Hematopoietic multipotent progenitor cell (in vitro differentiated cells): Measurements from ENCODE around the gene NOXA1. TPM values are rescaled to one million over a fixed set of nuclear protein-coding genes. Genes with fewer than 3 reads are reported as not detected.
A peak's percentile ranks its signal among the peaks of the same experiment; 100 is the strongest.

Source experiments
- DNase-seq, 3 donors: peaks; one replicate each; pipeline ENCODE4 v3.0.0-alpha.2; 2011 to 2015; ENCODE audit warnings: low read depth in 2 of 3, low spot score in 2 of 3
- total RNA-seq: library from RNA; depleted of rRNA; stranded (reverse); fragments of >200 nt; gene quantifications from one replicate; pipeline ENCODE4 v1.2.3, GENCODE V29; 2012

NOXA1 gene
- total RNA-seq, 1 donor, result 4.6 TPM

GRCh38 chr9:137387114-137387890 lies 35.9 kb upstream of the NOXA1 start:
- DNase-seq, result peak in 1 of 3 donors; percentile 34

- no peak for DNase-seq
These were observed 35.2 kb upstream of the NOXA1 start for GRCh38 chr9:137387891-137388560.

GRCh38 chr9:137388589-137389427 lies 34.4 kb upstream of the NOXA1 start:
- no peak for DNase-seq

- DNase-seq, result no peak
These were observed 33.8 kb upstream of the NOXA1 start for GRCh38 chr9:137389428-137389746.

- no peak for DNase-seq
These were observed 32.4 kb upstream of the NOXA1 start for GRCh38 chr9:137390553-137391410.

- no peak for DNase-seq
These were observed 31.8 kb upstream of the NOXA1 start for GRCh38 chr9:137391411-137391754.

GRCh38 chr9:137392232-137393007 lies 30.8 kb upstream of the NOXA1 start:
- DNase-seq, result no peak

GRCh38 chr9:137393176-137394150 lies 29.7 kb upstream of the NOXA1 start:
- DNase-seq, result no peak

- no peak for DNase-seq
These were observed 28.1 kb upstream of the NOXA1 start for GRCh38 chr9:137394866-137395665.

GRCh38 chr9:137395666-137396010 lies 27.6 kb upstream of the NOXA1 start:
- DNase-seq, result no peak

GRCh38 chr9:137396227-137396626 lies 27.0 kb upstream of the NOXA1 start:
- no peak for DNase-seq

- DNase-seq, result no peak
These were observed 26.4 kb upstream of the NOXA1 start for GRCh38 chr9:137396634-137397367.

- DNase-seq, result no peak
These were observed 25.3 kb upstream of the NOXA1 start for GRCh38 chr9:137397675-137398423.

GRCh38 chr9:137398561-137399468 lies 24.4 kb upstream of the NOXA1 start:
- no peak for DNase-seq

GRCh38 chr9:137402746-137403145 lies 20.4 kb upstream of the NOXA1 start:
- DNase-seq, result peak in 1 of 3 donors; percentile 20

- DNase-seq, result no peak
These were observed 19.9 kb upstream of the NOXA1 start for GRCh38 chr9:137403269-137403668.
